ENCODE data around the gene TPSD1.

The TPSD1 gene

GRCh38 chr16:1279945-1280589 is 24.2 kb downstream of the TPSD1 start:
- no peak for TF ChIP-seq POLR2AphosphoS5 (IDR thresholded peaks at IDR 0.05; ENCODE audit: low read depth)
- no peak for TF ChIP-seq GABPA (IDR thresholded peaks at IDR 0.05; ENCODE audit: low read depth)
- TF ChIP-seq, protein P1, sequence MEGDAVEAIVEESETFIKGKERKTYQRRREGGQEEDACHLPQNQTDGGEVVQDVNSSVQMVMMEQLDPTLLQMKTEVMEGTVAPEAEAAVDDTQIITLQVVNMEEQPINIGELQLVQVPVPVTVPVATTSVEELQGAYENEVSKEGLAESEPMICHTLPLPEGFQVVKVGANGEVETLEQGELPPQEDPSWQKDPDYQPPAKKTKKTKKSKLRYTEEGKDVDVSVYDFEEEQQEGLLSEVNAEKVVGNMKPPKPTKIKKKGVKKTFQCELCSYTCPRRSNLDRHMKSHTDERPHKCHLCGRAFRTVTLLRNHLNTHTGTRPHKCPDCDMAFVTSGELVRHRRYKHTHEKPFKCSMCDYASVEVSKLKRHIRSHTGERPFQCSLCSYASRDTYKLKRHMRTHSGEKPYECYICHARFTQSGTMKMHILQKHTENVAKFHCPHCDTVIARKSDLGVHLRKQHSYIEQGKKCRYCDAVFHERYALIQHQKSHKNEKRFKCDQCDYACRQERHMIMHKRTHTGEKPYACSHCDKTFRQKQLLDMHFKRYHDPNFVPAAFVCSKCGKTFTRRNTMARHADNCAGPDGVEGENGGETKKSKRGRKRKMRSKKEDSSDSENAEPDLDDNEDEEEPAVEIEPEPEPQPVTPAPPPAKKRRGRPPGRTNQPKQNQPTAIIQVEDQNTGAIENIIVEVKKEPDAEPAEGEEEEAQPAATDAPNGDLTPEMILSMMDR (IDR thresholded peaks at IDR 0.05; ENCODE audit: insufficient read depth, low read length), result no peak
- TF ChIP-seq SPI1 (IDR thresholded peaks at IDR 0.05; ENCODE audit: borderline replicate concordance, low read depth), result no peak
- TF ChIP-seq, protein P2, sequence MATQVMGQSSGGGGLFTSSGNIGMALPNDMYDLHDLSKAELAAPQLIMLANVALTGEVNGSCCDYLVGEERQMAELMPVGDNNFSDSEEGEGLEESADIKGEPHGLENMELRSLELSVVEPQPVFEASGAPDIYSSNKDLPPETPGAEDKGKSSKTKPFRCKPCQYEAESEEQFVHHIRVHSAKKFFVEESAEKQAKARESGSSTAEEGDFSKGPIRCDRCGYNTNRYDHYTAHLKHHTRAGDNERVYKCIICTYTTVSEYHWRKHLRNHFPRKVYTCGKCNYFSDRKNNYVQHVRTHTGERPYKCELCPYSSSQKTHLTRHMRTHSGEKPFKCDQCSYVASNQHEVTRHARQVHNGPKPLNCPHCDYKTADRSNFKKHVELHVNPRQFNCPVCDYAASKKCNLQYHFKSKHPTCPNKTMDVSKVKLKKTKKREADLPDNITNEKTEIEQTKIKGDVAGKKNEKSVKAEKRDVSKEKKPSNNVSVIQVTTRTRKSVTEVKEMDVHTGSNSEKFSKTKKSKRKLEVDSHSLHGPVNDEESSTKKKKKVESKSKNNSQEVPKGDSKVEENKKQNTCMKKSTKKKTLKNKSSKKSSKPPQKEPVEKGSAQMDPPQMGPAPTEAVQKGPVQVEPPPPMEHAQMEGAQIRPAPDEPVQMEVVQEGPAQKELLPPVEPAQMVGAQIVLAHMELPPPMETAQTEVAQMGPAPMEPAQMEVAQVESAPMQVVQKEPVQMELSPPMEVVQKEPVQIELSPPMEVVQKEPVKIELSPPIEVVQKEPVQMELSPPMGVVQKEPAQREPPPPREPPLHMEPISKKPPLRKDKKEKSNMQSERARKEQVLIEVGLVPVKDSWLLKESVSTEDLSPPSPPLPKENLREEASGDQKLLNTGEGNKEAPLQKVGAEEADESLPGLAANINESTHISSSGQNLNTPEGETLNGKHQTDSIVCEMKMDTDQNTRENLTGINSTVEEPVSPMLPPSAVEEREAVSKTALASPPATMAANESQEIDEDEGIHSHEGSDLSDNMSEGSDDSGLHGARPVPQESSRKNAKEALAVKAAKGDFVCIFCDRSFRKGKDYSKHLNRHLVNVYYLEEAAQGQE (IDR thresholded peaks at IDR 0.05; ENCODE audit: insufficient replicate concordance, low read depth), result no peak
- Histone ChIP-seq H3K4me3 (replicated peaks; ENCODE audit: insufficient read depth, low read length) (no peak overlapping the region), H3K27me3 (ENCODE audit: insufficient read depth, poor library complexity, severe bottlenecking) (peaks cover 14% of the 10 kb centered on the region), H3K27ac (replicated peaks) (no peak overlapping the region)
- no peak for DNase-seq (ENCODE audit: low read depth in 1 of 2, low spot score in 1 of 2)

GRCh38 chr16:1280783-1281182 is 24.9 kb downstream of the TPSD1 start:
- H3K27me3 ChIP-seq (ENCODE audit: insufficient read depth, poor library complexity, severe bottlenecking), result peaks cover 16% of the 10 kb centered on the region

GRCh38 chr16:1281517-1281916 is 25.6 kb downstream of the TPSD1 start:
- H3K27ac ChIP-seq (replicated peaks), result no peak overlapping the region
- TF ChIP-seq GABPA (IDR thresholded peaks at IDR 0.05; ENCODE audit: low read depth) (no peak), SPI1 (IDR thresholded peaks at IDR 0.05; ENCODE audit: borderline replicate concordance, low read depth) (no peak), POLR2AphosphoS5 (IDR thresholded peaks at IDR 0.05; ENCODE audit: low read depth) (no peak)
- TF ChIP-seq, protein P1 (IDR thresholded peaks at IDR 0.05; ENCODE audit: insufficient read depth, low read length), result no peak
- TF ChIP-seq, protein P2 (IDR thresholded peaks at IDR 0.05; ENCODE audit: insufficient replicate concordance, low read depth), result no peak
- peaks cover 23% of the 10 kb centered on the region for H3K27me3 ChIP-seq (ENCODE audit: insufficient read depth, poor library complexity, severe bottlenecking)
- no peak for DNase-seq (ENCODE audit: low read depth in 1 of 2, low spot score in 1 of 2)
- no peak overlapping the region for H3K4me3 ChIP-seq (replicated peaks; ENCODE audit: insufficient read depth, low read length)

More at GRCh38 chr16:1280783-1281182, 24.9 kb downstream of the TPSD1 start:
- Histone ChIP-seq H3K4me3 (replicated peaks; ENCODE audit: insufficient read depth, low read length) (no peak overlapping the region), H3K27ac (replicated peaks) (no peak overlapping the region)
- TF ChIP-seq GABPA (IDR thresholded peaks at IDR 0.05; ENCODE audit: low read depth), result no peak
- TF ChIP-seq, protein P2 (IDR thresholded peaks at IDR 0.05; ENCODE audit: insufficient replicate concordance, low read depth), result no peak
- TF ChIP-seq SPI1 (IDR thresholded peaks at IDR 0.05; ENCODE audit: borderline replicate concordance, low read depth), result no peak
- TF ChIP-seq, protein P1 (IDR thresholded peaks at IDR 0.05; ENCODE audit: insufficient read depth, low read length), result no peak
- TF ChIP-seq POLR2AphosphoS5 (IDR thresholded peaks at IDR 0.05; ENCODE audit: low read depth), result no peak
- no peak for DNase-seq (ENCODE audit: low read depth in 1 of 2, low spot score in 1 of 2)
